IMR-90 (cell line): ENCODE measurements around the gene PCDHGA8. TPM values are rescaled to one million over a fixed set of nuclear protein-coding genes. Genes with fewer than 3 reads are reported as not detected.
"Not testable (repeated sequence)": the region's sequence is repeated elsewhere in the genome, so short reads cannot be mapped to it uniquely, and the experiment has no call there.

Experiments used
- ATAC-seq: fragments of 200-7000 bp; cut with Tn5 transposase; 2 replicates; pipeline ENCODE4 v1.9.1; 2020; ENCODE audit warnings: low read depth, mild to moderate bottlenecking, moderate library complexity
- BruUV-seq: library from RNA; stranded (reverse); fragments of 400-500 nt; replicated peaks from 2 replicates; lab custom pipeline; 2021; lab: Mats Ljungman, UMichigan
- CTCF ChIA-PET: fragments of 300-600 bp; formaldehyde crosslinking; extraction: SDS; loops from one replicate; lab custom pipeline; 2021; ENCODE audit warnings: antibody characterized with exemption; lab: Yijun Ruan, JAX
- POLR2A ChIA-PET: fragments of 300-600 bp; sonication (Branson Sonifier 250); formaldehyde crosslinking; loops from one replicate; lab custom pipeline; 2022; ENCODE audit warnings: antibody characterized with exemption; ENCODE audit not compliant: unreplicated experiment; lab: Charles Lee
- DNase-seq: peaks from one replicate; pipeline ENCODE4 v3.0.0; 2013
- H2AFZ ChIP-seq: replicated peaks from 2 replicates; pipeline ENCODE3; 2013; ENCODE audit warnings: low read length, mild to moderate bottlenecking; ENCODE audit not compliant: poor library complexity
- H2AK5ac ChIP-seq: 2 replicates; pipeline ENCODE4 v1.6.1; 2013; ENCODE audit warnings: low read depth, low read length, inconsistent platforms
- H2AK9ac ChIP-seq: replicated peaks from 2 replicates; pipeline ENCODE3; 2013; ENCODE audit warnings: mild to moderate bottlenecking, low read depth, low read length, moderate library complexity; ENCODE audit not compliant: poor library complexity
- H2BK120ac ChIP-seq: 2 replicates; pipeline ENCODE4 v1.6.1; 2013; ENCODE audit warnings: low read depth, low read length, inconsistent platforms
- H2BK15ac ChIP-seq: 3 replicates; pipeline ENCODE4 v1.6.1; 2013; ENCODE audit warnings: low read depth, low read length, inconsistent platforms
- H2BK20ac ChIP-seq: 2 replicates; pipeline ENCODE4 v1.6.1; 2013; ENCODE audit warnings: low read depth, mild to moderate bottlenecking, inconsistent platforms, low read length, moderate library complexity
- H2BK5ac ChIP-seq: 2 replicates; pipeline ENCODE4 v1.6.1; 2013; ENCODE audit warnings: mild to moderate bottlenecking, low read depth, low read length, inconsistent platforms; ENCODE audit not compliant: poor library complexity, severe bottlenecking
- H3K14ac ChIP-seq: replicated peaks from 2 replicates; pipeline ENCODE4 v1.6.1; 2013; ENCODE audit warnings: low read depth, low read length, inconsistent platforms
- H3K18ac ChIP-seq: 2 replicates; pipeline ENCODE4 v1.6.1; 2013; ENCODE audit warnings: low read depth, low read length, control low read depth
- H3K23ac ChIP-seq: 2 replicates; pipeline ENCODE4 v1.6.1; 2013; ENCODE audit warnings: low read depth, low read length, inconsistent platforms
- H3K27ac ChIP-seq: 2 replicates; pipeline ENCODE4 v1.5.1; 2013; ENCODE audit warnings: mild to moderate bottlenecking, control low read depth, low read length; ENCODE audit not compliant: insufficient read depth
- H3K27me3 ChIP-seq: 2 replicates; pipeline ENCODE4 v1.6.1; 2013; ENCODE audit warnings: low read length; ENCODE audit not compliant: control insufficient read depth, insufficient read depth
- H3K36me3 ChIP-seq: 2 replicates; pipeline ENCODE4 v1.6.1; 2013; ENCODE audit warnings: low read length, mixed read lengths; ENCODE audit not compliant: control insufficient read depth, insufficient read depth
- H3K4ac ChIP-seq: 2 replicates; pipeline ENCODE4 v1.6.1; 2013; ENCODE audit warnings: low read depth, low read length, inconsistent platforms
- H3K4me1 ChIP-seq: 2 replicates; pipeline ENCODE4 v1.6.1; 2013; ENCODE audit warnings: low read length, mixed read lengths; ENCODE audit not compliant: control insufficient read depth, insufficient read depth
- H3K4me2 ChIP-seq: 2 replicates; pipeline ENCODE4 v1.6.1; 2013; ENCODE audit warnings: low read depth, mild to moderate bottlenecking, control low read depth, low read length, moderate library complexity
- H3K4me3 ChIP-seq: 2 replicates; pipeline ENCODE4 v1.5.1; 2013; ENCODE audit warnings: low read depth, mild to moderate bottlenecking, control low read depth, low read length, moderate library complexity; ENCODE audit not compliant: insufficient read depth
- H3K56ac ChIP-seq: 2 replicates; pipeline ENCODE4 v1.6.1; 2013; ENCODE audit warnings: low read length, inconsistent platforms; ENCODE audit not compliant: insufficient read depth; ENCODE audit errors: extremely low read depth
- H3K79me1 ChIP-seq, 2 experiments: 2 replicates each; pipeline ENCODE4 v1.6.1; 2013; ENCODE audit warnings: low read length in 2 of 2, inconsistent platforms in 1 of 2, low read depth in 1 of 2
- H3K9ac ChIP-seq: 2 replicates; pipeline ENCODE4 v1.6.1; 2013; ENCODE audit warnings: low read depth, low read length, control low read depth
- H3K9me1 ChIP-seq: 2 replicates; pipeline ENCODE4 v1.6.1; 2013; ENCODE audit warnings: low read length, inconsistent platforms; ENCODE audit not compliant: insufficient read depth
- H3K9me3 ChIP-seq: 2 replicates; pipeline ENCODE4 v1.6.1; 2013; ENCODE audit warnings: low read length; ENCODE audit not compliant: control insufficient read depth, insufficient read depth
- H4K20me1 ChIP-seq: 2 replicates; pipeline ENCODE4 v1.6.1; 2013; ENCODE audit warnings: low read length, inconsistent platforms; ENCODE audit not compliant: insufficient read depth
- H4K5ac ChIP-seq: 2 replicates; pipeline ENCODE4 v1.6.1; 2013; ENCODE audit warnings: mild to moderate bottlenecking, low read depth, low read length, control low read depth
- H4K8ac ChIP-seq, 2 experiments: 2 replicates each; pipeline ENCODE4 v1.6.1; 2013; ENCODE audit warnings: low read depth in 2 of 2, low read length in 2 of 2, control low read depth in 1 of 2, inconsistent platforms in 1 of 2
- H4K91ac ChIP-seq: 2 replicates; pipeline ENCODE4 v1.6.1; 2013; ENCODE audit warnings: low read depth, low read length, inconsistent platforms; ENCODE audit not compliant: insufficient read depth
- CTCF ChIP-seq: conservative IDR thresholded peaks from 2 replicates; pipeline ENCODE4 v1.5.1; 2012; ENCODE audit warnings: mild to moderate bottlenecking, low read depth, low read length, improper control_type of control experiment
- RAD21 ChIP-seq: IDR thresholded peaks from 2 replicates; pipeline ENCODE4 v1.6.1; 2012; ENCODE audit warnings: low read length, improper control_type of control experiment
- SMC3 ChIP-seq: fragments of 150-350 bp; IDR thresholded peaks from 2 replicates; pipeline ENCODE4 v1.6.1; 2016; ENCODE audit warnings: low read depth, mild to moderate bottlenecking, antibody characterized with exemption, low read length, moderate library complexity
- WGBS, 2 experiments: methylation state at CpG; one replicate each; pipeline versions ENCODE4 v1.1.5 to v1.1.7; 2013; ENCODE audit warnings: missing lambda C conversion rate in 2 of 2; ENCODE audit not compliant: insufficient read length in 1 of 2; ENCODE audit errors: extremely low coverage in 2 of 2; 5-methylcytosine and 5-hydroxymethylcytosine counted together
- dilution Hi-C: fragments of 300-500 bp; cut with HindIII; formaldehyde crosslinking; loops from one replicate; pipeline ENCODE4 v1.14.3; 2018; ENCODE audit warnings: low sequenced_read_pairs; ENCODE audit not compliant: unreplicated experiment
- in situ Hi-C: fragments of 300-500 bp; cut with MboI; formaldehyde crosslinking; loops from 3 replicates; pipeline ENCODE4 v1.14.3; 2019; ENCODE audit warnings: low sequenced_read_pairs, inconsistent platforms, mixed read lengths
- intact Hi-C: fragments of 100-400 bp; cut with micrococcal nuclease; formaldehyde crosslinking; loops from 2 replicates; pipeline ENCODE4 v1.10.0; 2022
- polyA plus RNA-seq, 3 experiments: library from polyadenylated mRNA; depleted of rRNA; stranded (reverse); fragments of >200 nt; gene quantifications; 2 replicates each; pipeline ENCODE4 v1.2.3, GENCODE V29; 2012; ENCODE audit warnings: low replicate concordance in 1 of 3
- total RNA-seq: library from RNA; depleted of rRNA; stranded (reverse); fragments of >200 nt; gene quantifications from 2 replicates; pipeline ENCODE4 v1.2.3, GENCODE V29; 2012

PCDHGA8 gene
- total and polyA plus RNA-seq, 2 of the 4 experiments (the other 2 are of a cell fraction), result 0.89 to 2.0 TPM

- peak within 1 kb of the TSS; percentile 51 for H3K4me3 ChIP-seq
- H2BK20ac ChIP-seq, H2BK15ac ChIP-seq, H3K23ac ChIP-seq, dilution Hi-C loops, H2BK120ac ChIP-seq, intact Hi-C loops, H3K9me1 ChIP-seq, in situ Hi-C loops, H2AK9ac ChIP-seq, H3K4me1 ChIP-seq, BruUV-seq, H2AK5ac ChIP-seq, H3K4ac ChIP-seq, H4K91ac ChIP-seq, H3K27me3 ChIP-seq, POLR2A ChIA-PET, H4K20me1 ChIP-seq: not testable (repeated sequence)
- 0 out of 2 replicates have a peak within 1 kb of the TSS, but pooled peaks have one; percentile 19 for H3K56ac ChIP-seq
- H3K36me3 ChIP-seq, result peaks cover 19% of the 10 kb centered on the region
- peak within 1 kb of the TSS; percentile 36 for H3K27ac ChIP-seq
- peak within 1 kb of the TSS; percentile 27; the same call in 1 of the 2 replicates for H3K18ac ChIP-seq
- DNase-seq (peak; percentile 61), ATAC-seq (peak; percentile 98)
- 0 out of 2 replicates have a peak within 1 kb of the TSS, but pooled peaks have one; percentile 78 for H3K14ac ChIP-seq
- CTCF ChIA-PET, result interaction anchor here (1.3 to 2.1 kb wide), 3 partner anchors 15 to 166 kb away, joined by 3 to 11 read pairs (median 7); partner anchors contain the start of gene PCDHGA10
- peak within 1 kb of the TSS; percentile 69 for H2BK5ac ChIP-seq
- peak within 1 kb of the TSS; percentile 38; the same call in 1 of the 2 replicates for H3K4me2 ChIP-seq
- H3K9me3 ChIP-seq, result peaks cover 49% of the 10 kb centered on the region
- H4K8ac ChIP-seq, result peak within 1 kb of the TSS in 1 of 2 experiments; percentile 35; a peak in 1 of 4 replicates
- peak within 1 kb of the TSS; percentile 34; the same call in 1 of the 2 replicates for H4K5ac ChIP-seq
- no CpG with 5 or more reads among the region's 43 CpGs for WGBS, 2 experiments
- peaks cover 7 to 15% of the 10 kb centered on the region in 2 experiments; a peak in 3 of 4 replicates for H3K79me1 ChIP-seq
- peak; percentile 60 for TF ChIP-seq RAD21
- TF ChIP-seq CTCF, result peak; percentile 63
- TF ChIP-seq SMC3, result peak; percentile 46; the same call in 1 of the 2 replicates
- H2AFZ ChIP-seq, result peak within 1 kb of the TSS; percentile 72
- H3K9ac ChIP-seq, result peak within 1 kb of the TSS; percentile 65; the same call in 1 of the 2 replicates
Observed at GRCh38 chr5:141397756-141398551, 5.5 kb downstream of the PCDHGA8 start, which contains the start of gene PCDHGB5. PCDHGB5 (plus strand) TSS chr5:141397947; CDS start chr5:141398128, 181 bp downstream.
